ENCODE results near the gene CFAP74. TPM values are rescaled to one million over a fixed set of nuclear protein-coding genes. Genes with fewer than 3 reads are reported as not detected.

The CFAP74 gene, protein sequence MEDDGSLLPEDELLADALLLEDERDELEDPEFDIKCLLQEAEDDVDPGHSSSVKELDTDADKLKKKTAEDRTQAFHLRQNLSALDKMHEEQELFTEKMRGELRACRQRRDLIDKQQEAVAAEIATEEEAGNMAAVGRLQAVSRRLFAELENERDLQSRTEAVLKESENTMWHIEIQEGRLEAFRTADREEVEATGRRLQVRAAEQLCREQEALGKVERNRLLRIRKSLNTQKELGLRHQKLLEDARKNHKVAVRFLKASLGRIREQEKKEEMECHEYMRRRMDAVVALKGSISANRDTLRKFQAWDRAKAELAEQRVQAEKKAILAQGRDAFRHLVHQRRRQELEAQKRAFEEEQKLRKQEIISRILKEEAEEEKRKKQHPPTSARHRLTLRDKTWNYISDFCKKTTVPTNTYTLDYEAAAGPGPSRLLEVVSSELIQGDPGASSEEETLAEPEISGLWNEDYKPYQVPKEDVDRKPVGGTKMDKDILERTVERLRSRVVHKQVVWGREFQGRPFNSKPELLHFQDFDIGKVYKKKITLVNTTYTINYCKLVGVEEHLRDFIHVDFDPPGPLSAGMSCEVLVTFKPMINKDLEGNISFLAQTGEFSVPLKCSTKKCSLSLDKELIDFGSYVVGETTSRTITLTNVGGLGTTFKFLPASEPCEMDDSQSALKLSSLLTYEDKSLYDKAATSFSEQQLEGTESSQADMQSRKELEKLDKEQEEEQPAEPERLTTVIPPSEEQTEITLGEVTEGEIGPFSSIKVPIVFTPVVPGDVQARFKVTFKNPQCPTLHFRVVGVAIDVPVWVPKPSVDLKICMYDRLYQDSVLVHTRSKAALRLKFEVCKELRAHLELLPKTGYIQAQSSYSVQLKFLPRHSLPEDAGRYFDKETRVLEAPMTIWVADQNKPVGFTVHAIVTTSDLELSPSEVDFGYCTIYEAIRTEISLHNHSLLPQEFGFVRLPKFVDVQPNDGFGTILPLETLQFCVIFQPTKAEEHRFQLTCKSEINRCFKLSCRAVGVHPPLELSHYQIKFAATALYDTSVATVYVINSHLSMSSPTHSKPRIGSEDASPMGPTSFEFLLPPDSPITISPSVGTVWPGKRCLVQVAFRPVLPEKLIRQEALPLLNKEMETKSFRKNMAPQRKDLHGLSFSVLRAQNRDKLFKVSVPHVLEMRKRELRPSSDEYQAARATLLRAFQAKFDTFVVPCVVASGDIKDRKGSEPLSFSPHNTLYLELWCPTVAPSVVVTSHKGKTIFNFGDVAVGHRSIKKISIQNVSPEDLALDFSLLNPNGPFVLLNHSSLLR (N-terminal part only)
- polyA plus RNA-seq (2013, experiment 1 of 2), result 0.31 TPM
- polyA plus RNA-seq (2013, experiment 2 of 2), result 0.22 TPM

DNA sequence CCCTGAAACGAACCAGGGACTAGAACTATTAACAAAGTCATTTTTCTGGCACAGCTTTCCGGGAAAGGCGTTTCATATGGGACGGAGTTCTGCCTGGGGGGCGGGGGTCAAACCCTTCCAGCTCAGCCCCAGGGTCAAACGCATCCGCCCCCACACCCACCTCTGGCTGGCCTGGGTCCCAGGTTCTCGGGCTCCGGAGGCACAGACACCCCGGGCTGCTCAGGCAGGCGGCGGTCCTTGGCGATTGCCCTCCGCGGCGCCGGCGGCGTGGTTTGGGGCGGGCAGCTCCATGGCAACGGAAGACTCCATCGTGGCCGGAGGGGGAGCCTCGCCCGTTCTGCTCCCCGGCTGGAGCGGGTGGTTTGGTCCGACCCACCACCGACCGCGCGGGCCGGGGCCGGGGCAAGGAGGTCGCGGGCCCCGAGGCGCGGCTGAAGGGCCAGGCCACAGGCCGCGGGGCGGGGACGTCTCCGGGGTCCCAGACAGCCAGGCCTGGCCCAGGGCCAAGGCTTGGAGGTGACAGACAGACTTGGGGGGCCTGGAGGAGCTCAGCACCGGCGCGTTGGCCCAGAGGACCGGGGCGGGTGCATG, at the start of gene CFAP74:
TSS of gene CFAP74 (minus strand) at position 246 of the 591 bp plus-strand sequence. CDS start 12,830 bp downstream, outside the sequence.
- H3K23ac ChIP-seq (ENCODE audit: low read depth, low read length, poor library complexity), result peak within 1 kb of the TSS; percentile 82
- no peak within 1 kb of the TSS for H3K4ac ChIP-seq (ENCODE audit: low read length)
- peak within 1 kb of the TSS; percentile 91 for H2AFZ ChIP-seq (ENCODE audit: low read length)
- H3K14ac ChIP-seq (ENCODE audit: low read length), result no peak within 1 kb of the TSS
- no peak within 1 kb of the TSS for H2BK5ac ChIP-seq (ENCODE audit: low read length)
- WGBS, 2 donors (ENCODE audit: extremely low coverage in 2 of 2, insufficient read length in 2 of 2, insufficient replicate concordance in 1 of 2), result no CpG with 5 or more reads among the region's 49 CpGs
- H3K79me1 ChIP-seq (ENCODE audit: low read depth, low read length), result no peaks in the 10 kb centered on the region
- no peak within 1 kb of the TSS for H4K91ac ChIP-seq (ENCODE audit: low read depth, low read length, poor library complexity)
- peaks cover 0 to 18% (median 0%) of the 10 kb centered on the region in 3 experiments for H3K27me3 ChIP-seq (ENCODE audit: control insufficient read depth in 3 of 3, insufficient read depth in 3 of 3, low read depth in 1 of 3, low read length in 3 of 3)
- peak within 1 kb of the TSS; percentile 6 for H2BK15ac ChIP-seq (ENCODE audit: low read length)
- H3K4me3 ChIP-seq (ENCODE audit: low read length in 2 of 2), result peak within 1 kb of the TSS; percentile 26 to 32
- peak within 1 kb of the TSS; percentile 98 for H3K18ac ChIP-seq (ENCODE audit: low read length)
- H3K36me3 ChIP-seq (replicated peaks in 1 of 2; ENCODE audit: control insufficient read depth in 2 of 2, insufficient read depth in 2 of 2, low read length in 2 of 2), result no peaks in the 10 kb centered on the region
- no peak within 1 kb of the TSS for H2BK12ac ChIP-seq (ENCODE audit: low read length)
- peak; percentile 87 for DNase-seq (ENCODE audit: low spot score)
- peak within 1 kb of the TSS; percentile 14 for H2AK5ac ChIP-seq (ENCODE audit: low read depth, low read length)
- peak within 1 kb of the TSS; percentile 69 for H3K4me2 ChIP-seq (ENCODE audit: insufficient read depth, low read length, poor library complexity, severe bottlenecking)
- no peaks in the 10 kb centered on the region for H3K9me3 ChIP-seq (replicated peaks in 1 of 2; ENCODE audit: control insufficient read depth in 2 of 2, insufficient read depth in 1 of 2, low read depth in 1 of 2, low read length in 2 of 2)
- H3K27ac ChIP-seq (replicated peaks; ENCODE audit: low read length), result no peak within 1 kb of the TSS
- peak within 1 kb of the TSS; percentile 63 for H3K9ac ChIP-seq (ENCODE audit: low read depth, low read length, poor library complexity)
- peak within 1 kb of the TSS; percentile 58 for H4K8ac ChIP-seq (ENCODE audit: low read depth, low read length)
- no peak within 1 kb of the TSS for H2BK120ac ChIP-seq (ENCODE audit: low read depth, low read length)
- H3K4me1 ChIP-seq (ENCODE audit: control insufficient read depth in 2 of 2, insufficient read depth in 1 of 2, low read depth in 1 of 2, low read length in 2 of 2), result peaks cover 2 to 6% of the 10 kb centered on the region in 2 donors

DNA sequence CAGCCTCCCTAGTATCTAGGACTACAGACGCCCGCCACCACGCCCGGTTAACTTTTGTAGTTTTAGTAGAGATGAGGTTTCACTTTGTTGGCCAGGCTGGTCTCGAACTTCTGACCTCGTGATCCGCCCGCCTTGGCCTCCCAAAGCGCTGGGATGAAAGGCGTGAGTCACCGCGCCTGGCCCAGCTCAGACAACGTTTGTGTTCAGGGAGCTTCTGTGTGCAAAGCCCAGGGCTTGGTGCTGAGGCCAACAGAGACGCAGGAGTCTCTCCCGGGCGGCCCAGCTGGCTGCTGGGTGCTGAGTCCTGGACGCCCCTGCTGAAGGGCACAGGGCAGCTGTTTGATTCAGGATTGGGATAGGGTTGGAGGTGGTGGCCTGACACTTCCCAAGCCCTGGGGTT, 49.6 kb upstream of the CFAP74 start:
- Histone ChIP-seq H2BK120ac (ENCODE audit: low read depth, low read length) (no peak overlapping the region), H3K23ac (ENCODE audit: low read depth, low read length, poor library complexity) (no peak overlapping the region), H3K27me3 (ENCODE audit: control insufficient read depth in 3 of 3, insufficient read depth in 3 of 3, low read depth in 1 of 3, low read length in 3 of 3) (peaks cover 0 to 63% (median 25%) of the 10 kb centered on the region in 3 experiments), H2AK5ac (ENCODE audit: low read depth, low read length) (no peak overlapping the region), H3K4ac (ENCODE audit: low read length) (no peak overlapping the region), H3K14ac (ENCODE audit: low read length) (no peak overlapping the region), H4K8ac (ENCODE audit: low read depth, low read length) (no peak overlapping the region), H3K9ac (ENCODE audit: low read depth, low read length, poor library complexity) (no peak overlapping the region), H3K4me2 (ENCODE audit: insufficient read depth, low read length, poor library complexity, severe bottlenecking) (no peak overlapping the region), H2BK5ac (ENCODE audit: low read length) (no peak overlapping the region), H2BK15ac (ENCODE audit: low read length) (no peak overlapping the region), H3K18ac (ENCODE audit: low read length) (no peak overlapping the region), H3K27ac (replicated peaks; ENCODE audit: low read length) (no peak overlapping the region), H3K4me3 (ENCODE audit: low read length in 2 of 2) (no peak overlapping the region), H3K4me1 (ENCODE audit: control insufficient read depth in 2 of 2, insufficient read depth in 1 of 2, low read depth in 1 of 2, low read length in 2 of 2) (peaks cover 0 to 8% of the 10 kb centered on the region in 2 donors), H2BK12ac (ENCODE audit: low read length) (no peak overlapping the region), H4K91ac (ENCODE audit: low read depth, low read length, poor library complexity) (no peak overlapping the region), H2AFZ (ENCODE audit: low read length) (no peak overlapping the region), H3K9me3 (replicated peaks in 1 of 2; ENCODE audit: control insufficient read depth in 2 of 2, insufficient read depth in 1 of 2, low read depth in 1 of 2, low read length in 2 of 2) (no peaks in the 10 kb centered on the region), H3K79me1 (ENCODE audit: low read depth, low read length) (peaks cover 19% of the 10 kb centered on the region), H3K36me3 (replicated peaks in 1 of 2; ENCODE audit: control insufficient read depth in 2 of 2, insufficient read depth in 2 of 2, low read length in 2 of 2) (peaks cover 0 to 2% of the 10 kb centered on the region in 2 donors)
- WGBS, 2 donors (ENCODE audit: extremely low coverage in 2 of 2, insufficient read length in 2 of 2, insufficient replicate concordance in 1 of 2), result no CpG with 5 or more reads among the region's 17 CpGs
- DNase-seq (ENCODE audit: low spot score), result no peak

DNA sequence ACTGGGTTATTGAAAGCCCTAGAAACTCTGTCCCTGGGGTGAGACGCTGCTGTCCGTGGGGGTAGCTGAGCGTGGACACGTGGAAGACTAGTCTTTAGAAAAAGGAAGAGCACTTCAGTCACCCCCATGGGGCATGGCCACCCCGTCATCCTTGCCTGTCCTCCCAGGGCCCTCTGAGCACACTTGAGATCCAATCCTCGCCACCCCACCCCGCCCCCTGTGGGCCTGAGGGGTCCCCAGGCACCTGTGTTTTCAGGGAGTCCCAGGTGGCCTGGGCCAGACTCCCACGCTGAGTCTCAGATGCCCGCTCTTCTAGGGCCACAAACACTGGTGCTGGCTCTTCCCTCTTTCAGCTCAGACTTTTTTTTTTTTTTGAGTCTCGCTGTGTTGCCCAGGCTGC, 49.2 kb upstream of the CFAP74 start:
- Histone ChIP-seq H2BK15ac (ENCODE audit: low read length) (no peak overlapping the region), H3K79me1 (ENCODE audit: low read depth, low read length) (peaks cover 19% of the 10 kb centered on the region), H3K4ac (ENCODE audit: low read length) (no peak overlapping the region), H3K23ac (ENCODE audit: low read depth, low read length, poor library complexity) (no peak overlapping the region), H2BK5ac (ENCODE audit: low read length) (no peak overlapping the region), H3K27ac (replicated peaks; ENCODE audit: low read length) (no peak overlapping the region), H4K91ac (ENCODE audit: low read depth, low read length, poor library complexity) (no peak overlapping the region), H3K4me1 (ENCODE audit: control insufficient read depth in 2 of 2, insufficient read depth in 1 of 2, low read depth in 1 of 2, low read length in 2 of 2) (peaks cover 0 to 9% of the 10 kb centered on the region in 2 donors), H3K9ac (ENCODE audit: low read depth, low read length, poor library complexity) (no peak overlapping the region), H4K8ac (ENCODE audit: low read depth, low read length) (no peak overlapping the region), H2BK12ac (ENCODE audit: low read length) (no peak overlapping the region), H3K14ac (ENCODE audit: low read length) (no peak overlapping the region), H2AFZ (ENCODE audit: low read length) (no peak overlapping the region), H3K9me3 (replicated peaks in 1 of 2; ENCODE audit: control insufficient read depth in 2 of 2, insufficient read depth in 1 of 2, low read depth in 1 of 2, low read length in 2 of 2) (no peaks in the 10 kb centered on the region), H2BK120ac (ENCODE audit: low read depth, low read length) (no peak overlapping the region), H3K18ac (ENCODE audit: low read length) (no peak overlapping the region), H2AK5ac (ENCODE audit: low read depth, low read length) (no peak overlapping the region), H3K4me2 (ENCODE audit: insufficient read depth, low read length, poor library complexity, severe bottlenecking) (no peak overlapping the region), H3K27me3 (ENCODE audit: control insufficient read depth in 3 of 3, insufficient read depth in 3 of 3, low read depth in 1 of 3, low read length in 3 of 3) (peaks cover 0 to 68% (median 26%) of the 10 kb centered on the region in 3 experiments), H3K4me3 (ENCODE audit: low read length in 2 of 2) (no peak overlapping the region), H3K36me3 (replicated peaks in 1 of 2; ENCODE audit: control insufficient read depth in 2 of 2, insufficient read depth in 2 of 2, low read length in 2 of 2) (peaks cover 0 to 2% of the 10 kb centered on the region in 2 donors)
- no CpG with 5 or more reads among the region's 10 CpGs for WGBS, 2 donors (ENCODE audit: extremely low coverage in 2 of 2, insufficient read length in 2 of 2, insufficient replicate concordance in 1 of 2)
- no peak for DNase-seq (ENCODE audit: low spot score)

Measured in neuronal stem cell (in vitro differentiated cells).